ENCODE results near the gene CNMD.

Gene CNMD

DNA sequence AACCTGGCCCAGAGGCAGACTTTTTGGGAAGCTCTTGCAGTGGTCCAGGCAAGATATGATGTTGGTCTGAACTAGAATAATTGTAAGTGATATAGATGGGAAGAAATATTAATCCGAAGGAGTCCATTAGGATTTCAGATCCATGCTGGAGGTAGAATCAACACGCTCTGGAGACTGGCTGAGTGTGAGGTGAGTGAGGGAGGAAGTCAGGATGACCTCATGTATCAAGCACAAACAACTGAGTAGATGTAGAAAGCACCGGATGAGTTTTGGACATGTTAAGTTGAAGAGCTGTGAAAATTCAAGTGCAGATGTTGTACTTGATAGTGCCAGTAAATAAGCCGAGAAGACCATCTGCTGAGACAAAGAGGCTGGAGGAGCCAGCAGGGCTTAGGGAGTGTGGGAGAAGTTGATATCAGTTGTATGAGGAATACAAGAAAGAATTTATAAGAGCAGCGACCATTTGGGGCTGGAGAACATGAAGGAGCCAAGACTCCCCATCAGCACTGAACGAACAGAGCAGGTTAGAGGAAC, 5.3 kb upstream of the CNMD start:
- TF ChIP-seq, protein P1, sequence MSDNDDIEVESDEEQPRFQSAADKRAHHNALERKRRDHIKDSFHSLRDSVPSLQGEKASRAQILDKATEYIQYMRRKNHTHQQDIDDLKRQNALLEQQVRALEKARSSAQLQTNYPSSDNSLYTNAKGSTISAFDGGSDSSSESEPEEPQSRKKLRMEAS (IDR thresholded peaks at IDR 0.05; ENCODE audit: low read depth, low read length), result no peak
- TF ChIP-seq MYC (IDR thresholded peaks at IDR 0.05; ENCODE audit: low read depth, low read length), result no peak
- TF ChIP-seq, protein P2, sequence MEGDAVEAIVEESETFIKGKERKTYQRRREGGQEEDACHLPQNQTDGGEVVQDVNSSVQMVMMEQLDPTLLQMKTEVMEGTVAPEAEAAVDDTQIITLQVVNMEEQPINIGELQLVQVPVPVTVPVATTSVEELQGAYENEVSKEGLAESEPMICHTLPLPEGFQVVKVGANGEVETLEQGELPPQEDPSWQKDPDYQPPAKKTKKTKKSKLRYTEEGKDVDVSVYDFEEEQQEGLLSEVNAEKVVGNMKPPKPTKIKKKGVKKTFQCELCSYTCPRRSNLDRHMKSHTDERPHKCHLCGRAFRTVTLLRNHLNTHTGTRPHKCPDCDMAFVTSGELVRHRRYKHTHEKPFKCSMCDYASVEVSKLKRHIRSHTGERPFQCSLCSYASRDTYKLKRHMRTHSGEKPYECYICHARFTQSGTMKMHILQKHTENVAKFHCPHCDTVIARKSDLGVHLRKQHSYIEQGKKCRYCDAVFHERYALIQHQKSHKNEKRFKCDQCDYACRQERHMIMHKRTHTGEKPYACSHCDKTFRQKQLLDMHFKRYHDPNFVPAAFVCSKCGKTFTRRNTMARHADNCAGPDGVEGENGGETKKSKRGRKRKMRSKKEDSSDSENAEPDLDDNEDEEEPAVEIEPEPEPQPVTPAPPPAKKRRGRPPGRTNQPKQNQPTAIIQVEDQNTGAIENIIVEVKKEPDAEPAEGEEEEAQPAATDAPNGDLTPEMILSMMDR (IDR thresholded peaks at IDR 0.05; ENCODE audit: low read depth, low read length), result no peak
- no peak for TF ChIP-seq POLR2A (IDR thresholded peaks at IDR 0.05; ENCODE audit: extremely low read depth, insufficient read length)
- no peak for DNase-seq (ENCODE audit: low read depth)

DNA sequence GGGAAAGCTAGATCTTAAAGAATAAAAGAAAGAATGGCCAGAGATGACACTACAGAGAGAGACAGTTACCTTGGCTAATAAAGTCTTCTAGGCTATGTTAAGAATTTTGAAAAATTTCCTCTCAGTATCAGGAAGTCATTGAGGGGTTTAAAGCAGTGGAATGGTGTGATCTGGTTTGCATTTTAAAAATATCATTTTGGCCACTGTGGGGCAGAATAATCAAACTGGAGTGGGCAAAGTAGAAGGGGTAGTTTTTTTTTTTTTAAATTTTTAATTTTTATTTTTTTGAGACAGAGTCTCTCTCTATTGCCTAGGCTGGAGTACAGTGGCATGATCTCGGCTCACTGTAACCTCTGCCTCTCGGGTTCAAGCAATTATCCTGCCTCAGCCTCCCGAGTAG, 4.4 kb upstream of the CNMD start:
- H3K4me3 ChIP-seq (ENCODE audit: low read depth, low read length), result no peak overlapping the region
- no peak for TF ChIP-seq MYC (IDR thresholded peaks at IDR 0.05; ENCODE audit: low read depth, low read length)
- TF ChIP-seq, protein P1 (IDR thresholded peaks at IDR 0.05; ENCODE audit: low read depth, low read length), result no peak
- TF ChIP-seq, protein P2 (IDR thresholded peaks at IDR 0.05; ENCODE audit: low read depth, low read length), result no peak
- TF ChIP-seq POLR2A (IDR thresholded peaks at IDR 0.05; ENCODE audit: extremely low read depth, insufficient read length), result no peak
- DNase-seq (ENCODE audit: low read depth), result no peak

More for the DNA sequence above, 5.3 kb upstream of the CNMD start:
- no peak overlapping the region for H3K4me3 ChIP-seq (ENCODE audit: low read depth, low read length)

DNA sequence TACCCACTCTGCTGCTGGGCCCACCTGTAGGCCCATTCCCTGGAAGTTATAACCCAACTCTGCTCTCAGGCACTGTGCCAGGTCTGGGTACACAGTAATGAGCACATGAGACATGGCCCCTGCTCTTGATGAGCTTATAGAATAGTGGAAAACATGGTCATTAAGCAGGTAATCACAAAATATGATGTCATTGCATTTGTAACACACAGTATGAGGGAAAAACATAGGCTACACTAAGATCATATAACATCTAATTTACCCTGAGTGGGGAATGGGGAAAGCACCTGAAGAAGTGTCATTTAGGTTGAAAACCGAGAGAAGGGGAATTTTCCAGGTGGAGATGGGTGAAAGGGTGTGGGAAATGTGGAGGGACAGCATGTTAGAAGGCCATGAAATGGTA, 3.9 kb upstream of the CNMD start:
- no peak overlapping the region for H3K4me3 ChIP-seq (ENCODE audit: low read depth, low read length)
- no peak for DNase-seq (ENCODE audit: low read depth)
- TF ChIP-seq, protein P2 (IDR thresholded peaks at IDR 0.05; ENCODE audit: low read depth, low read length), result no peak
- no peak for TF ChIP-seq MYC (IDR thresholded peaks at IDR 0.05; ENCODE audit: low read depth, low read length)

DNA sequence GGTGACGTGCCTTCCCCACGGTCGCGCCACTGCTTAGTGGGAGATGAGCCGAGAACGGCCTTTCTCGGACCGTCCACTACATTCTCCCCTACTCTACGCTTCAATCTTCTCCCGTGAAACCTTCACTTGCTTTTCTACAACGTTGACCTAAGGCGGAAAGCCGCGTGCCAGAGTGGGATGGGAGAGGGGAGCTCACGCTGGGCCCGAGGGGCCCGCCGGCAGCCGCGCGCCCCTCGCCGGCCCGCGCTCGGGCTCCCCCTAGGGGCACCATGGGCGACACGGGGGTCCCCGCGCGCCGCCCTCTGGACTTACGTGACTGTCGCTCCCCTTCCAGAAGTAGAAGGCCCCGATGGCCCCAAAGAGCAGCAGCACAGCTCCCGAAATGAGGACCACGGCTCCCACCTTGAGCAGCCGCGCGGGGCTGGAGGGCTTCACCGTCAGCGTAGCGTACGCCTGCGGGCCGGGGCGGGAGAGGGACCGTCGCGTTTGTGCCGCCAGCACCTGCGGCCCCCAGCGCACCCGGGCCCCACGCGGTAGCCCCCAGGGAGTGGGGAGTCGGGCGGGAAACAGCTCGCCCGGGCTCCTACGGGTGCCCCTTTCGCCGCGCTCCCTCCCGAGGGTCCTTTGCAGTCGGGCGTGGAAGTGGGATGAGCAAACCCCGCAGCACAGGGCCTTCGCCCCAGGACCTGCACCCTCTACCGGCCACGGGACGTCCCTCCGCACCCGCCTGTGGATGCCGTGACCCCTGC, 727 bp downstream of the CNMD start:
- TF ChIP-seq MYC (IDR thresholded peaks at IDR 0.05; ENCODE audit: low read depth, low read length) (no peak), POLR2A (IDR thresholded peaks at IDR 0.05; ENCODE audit: extremely low read depth, insufficient read length) (no peak)
- TF ChIP-seq, protein P1 (IDR thresholded peaks at IDR 0.05; ENCODE audit: low read depth, low read length), result no peak
- TF ChIP-seq, protein P2 (IDR thresholded peaks at IDR 0.05; ENCODE audit: low read depth, low read length), result no peak
- no peak overlapping the region for H3K4me3 ChIP-seq (ENCODE audit: low read depth, low read length)
- DNase-seq (ENCODE audit: low read depth), result no peak

DNA sequence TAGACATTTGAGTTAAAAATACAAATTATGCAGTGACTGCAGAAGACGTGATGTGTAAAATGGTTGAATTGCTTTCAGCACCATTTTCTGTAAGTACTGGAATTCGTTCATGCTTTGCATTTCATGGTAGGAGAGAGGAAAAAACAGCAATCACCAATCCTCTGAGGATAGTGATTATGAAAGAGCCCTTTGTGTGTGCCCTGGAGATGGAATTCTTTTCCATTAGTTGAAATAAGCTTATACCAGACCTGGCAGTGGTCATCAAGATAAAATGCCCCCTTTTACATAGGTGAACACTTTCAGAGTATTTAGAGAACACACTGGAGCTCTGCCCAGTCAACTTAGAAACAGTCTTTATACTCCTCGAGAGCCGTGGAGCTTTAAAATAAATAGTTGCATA, 1.7 kb downstream of the CNMD start:
- no peak for TF ChIP-seq POLR2A (IDR thresholded peaks at IDR 0.05; ENCODE audit: extremely low read depth, insufficient read length)
- TF ChIP-seq MYC (IDR thresholded peaks at IDR 0.05; ENCODE audit: low read depth, low read length), result no peak
- TF ChIP-seq, protein P2 (IDR thresholded peaks at IDR 0.05; ENCODE audit: low read depth, low read length), result no peak
- TF ChIP-seq, protein P1 (IDR thresholded peaks at IDR 0.05; ENCODE audit: low read depth, low read length), result no peak
- H3K4me3 ChIP-seq (ENCODE audit: low read depth, low read length), result no peak overlapping the region
- DNase-seq (ENCODE audit: low read depth), result no peak
